T-helper 2 cell treated with Interferon-gamma antibody and Interleukin-4, amounts not matched to agents 100 ng/mL and 5 ng/mL, for 36 hours (primary cell): ENCODE measurements around the gene OSTN. TPM values are rescaled to one million over a fixed set of nuclear protein-coding genes. Genes with fewer than 3 reads are reported as not detected.

Experiments
- intact Hi-C: fragments of 100-400 bp; cut with micrococcal nuclease; formaldehyde crosslinking; loops from one replicate; pipeline ENCODE4 v1.15.1; 2023
- total RNA-seq: library from RNA; stranded (reverse); gene quantifications from 2 replicates; pipeline ENCODE4 v1.2.3, GENCODE V29; 2022

The OSTN gene
- total RNA-seq, 1 donor from 2014 or later: not detected

DNA sequence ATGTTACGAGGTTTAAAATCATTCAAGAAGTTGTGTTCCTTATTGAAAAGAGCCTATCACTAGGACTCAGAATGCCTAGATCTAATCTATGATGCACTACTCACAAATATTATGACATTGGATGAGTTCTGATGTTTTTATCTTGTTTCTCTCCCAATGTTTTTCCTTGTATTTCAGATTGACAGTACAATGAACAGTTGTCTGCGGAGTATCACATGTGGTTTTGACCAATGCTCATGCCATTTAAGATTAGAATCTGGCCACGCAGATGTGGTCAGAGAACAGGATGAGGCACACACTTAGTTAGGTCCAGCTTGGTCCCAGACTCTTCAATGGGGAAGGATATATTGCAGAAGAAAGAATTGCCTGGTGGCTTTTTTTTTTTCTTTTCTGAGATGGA lies 104.6 kb downstream of the OSTN start:
- intact Hi-C loops: no loop called here

DNA sequence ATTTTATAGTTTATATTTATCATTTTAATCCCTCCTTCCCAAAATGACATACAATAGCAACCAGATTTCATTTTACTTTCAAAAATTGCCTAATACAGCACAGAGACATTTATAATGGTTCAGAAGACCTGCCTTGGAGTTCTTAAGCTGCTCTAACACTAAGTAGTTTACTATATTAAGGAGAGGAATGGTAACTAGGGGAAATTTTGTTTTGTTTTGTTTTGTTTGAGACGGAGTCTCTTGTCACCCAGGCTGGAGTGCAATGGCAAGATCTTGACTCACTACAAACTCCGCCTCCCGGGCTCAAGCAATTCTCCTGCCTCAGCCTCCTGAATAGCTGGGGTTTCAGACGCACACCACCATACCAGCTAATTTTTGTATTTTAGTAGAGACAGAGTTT lies 107.4 kb downstream of the OSTN start:
- intact Hi-C loops: no loop called here

DNA sequence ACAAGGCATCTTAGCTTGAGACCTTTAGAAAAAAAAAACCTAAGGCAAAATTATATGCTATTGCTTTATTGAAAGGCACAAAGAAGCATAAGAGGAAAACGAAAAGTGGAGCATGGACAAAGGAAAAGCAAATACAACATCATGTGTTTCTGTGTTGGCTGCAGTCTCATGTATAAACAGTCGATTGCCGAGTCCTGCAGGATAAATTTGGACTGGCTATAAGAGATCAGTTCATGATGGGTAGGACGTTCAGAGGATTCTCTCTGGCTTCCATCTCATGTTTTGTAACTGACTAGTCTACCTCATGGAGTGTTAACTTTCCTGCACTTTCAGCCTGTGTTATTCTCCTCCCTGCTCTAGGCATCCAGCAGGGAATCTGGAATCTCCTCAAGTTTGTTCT lies 108.3 kb downstream of the OSTN start:
- intact Hi-C loops: no loop called here

DNA sequence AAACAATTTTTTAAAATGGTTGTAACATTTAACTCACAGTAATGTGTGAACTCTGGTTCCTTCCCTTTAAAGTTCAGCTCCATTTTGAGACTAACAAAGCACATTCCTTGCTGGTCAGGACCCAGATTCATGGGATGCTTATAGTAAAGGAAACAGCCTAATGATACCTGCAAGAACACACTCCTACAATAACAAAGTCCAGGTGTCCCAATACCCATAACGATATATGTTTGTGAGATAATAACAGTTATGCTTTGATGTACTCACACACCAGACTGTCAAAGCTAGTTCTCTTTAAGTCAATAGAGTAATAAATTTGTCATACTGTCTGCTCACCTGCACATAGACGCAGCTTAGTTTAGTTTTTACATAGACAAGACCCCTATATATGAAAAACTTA lies 114.3 kb downstream of the OSTN start:
- intact Hi-C loops: no loop called here

DNA sequence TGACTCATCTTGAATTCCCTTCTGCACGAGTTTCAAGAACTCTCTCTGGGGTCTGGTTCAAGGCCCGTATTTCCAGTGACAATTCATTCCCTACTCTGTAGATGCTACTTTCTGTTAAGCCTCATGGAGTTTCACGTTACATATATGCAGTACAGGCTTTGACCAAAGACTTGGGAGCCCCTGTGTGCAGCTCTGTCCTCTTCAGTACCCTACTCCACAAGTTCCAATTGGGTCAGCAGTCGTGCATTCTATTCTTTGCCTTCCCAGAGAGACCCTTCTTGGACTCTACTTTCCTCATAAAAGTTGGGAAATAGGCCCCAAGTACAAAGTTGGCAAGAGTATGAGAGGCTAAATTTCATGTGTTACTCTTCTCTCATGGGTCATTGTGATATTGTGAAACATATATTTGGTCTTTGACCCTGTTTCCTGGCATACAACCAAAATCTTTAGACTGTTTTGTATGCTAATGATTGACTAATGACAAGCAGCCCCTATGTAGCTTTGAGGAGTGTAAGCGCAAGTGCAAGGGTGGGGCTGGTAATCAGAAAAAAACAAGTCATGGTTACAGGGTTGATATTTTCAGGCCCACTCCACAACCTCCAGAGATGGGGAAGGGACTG lies 115.2 kb downstream of the OSTN start:
- intact Hi-C loops: no loop called here

Other genes with a start within 250 kb of the OSTN start
- gene CCDC50, start 130.2 kb downstream of the OSTN start, total RNA-seq: 16.3 and 17.7 TPM in 2 replicates
- not detected in 2 replicates for gene UTS2B, start 131.3 kb downstream of the OSTN start, total RNA-seq